NCI-H345 (cell line): ENCODE data around the gene TNS3.
"Not testable (repeated sequence)": the region's sequence is repeated elsewhere in the genome, so short reads cannot be mapped to it uniquely, and the experiment has no call there.

Experiments
- DNase-seq: peaks from one replicate; lab custom pipeline; 2025; lab: John Stamatoyannopoulos, UW

Gene TNS3

GRCh38 chr7:47471358-47471703, 110.6 kb downstream of the TNS3 start:
- no peak for DNase-seq

- peak; percentile 95 for DNase-seq
Observed at GRCh38 chr7:47470567-47471357, 111.1 kb downstream of the TNS3 start.

- DNase-seq: not testable (repeated sequence)
Observed at GRCh38 chr7:47469846-47470245, 112.1 kb downstream of the TNS3 start.

GRCh38 chr7:47466832-47467231, 115.1 kb downstream of the TNS3 start:
- DNase-seq: no peak

- DNase-seq: no peak
Observed at GRCh38 chr7:47465191-47465590, 116.7 kb downstream of the TNS3 start.

GRCh38 chr7:47464266-47464665, 117.6 kb downstream of the TNS3 start:
- no peak for DNase-seq

- no peak for DNase-seq
Observed at GRCh38 chr7:47461746-47462145, 120.2 kb downstream of the TNS3 start.

- peak; percentile 17 for DNase-seq
Observed at GRCh38 chr7:47461161-47461560, 120.8 kb downstream of the TNS3 start.

- peak; percentile 92 for DNase-seq
Observed at GRCh38 chr7:47460251-47460989, 121.5 kb downstream of the TNS3 start.

- no peak for DNase-seq
Observed at GRCh38 chr7:47458486-47458885, 123.4 kb downstream of the TNS3 start.

GRCh38 chr7:47458057-47458456, 123.9 kb downstream of the TNS3 start:
- no peak for DNase-seq

- DNase-seq: no peak
Observed at GRCh38 chr7:47456210-47456955, 125.5 kb downstream of the TNS3 start.

- DNase-seq: no peak
Observed at GRCh38 chr7:47455872-47456185, 126.1 kb downstream of the TNS3 start.

- no peak for DNase-seq
Observed at GRCh38 chr7:47454974-47455871, 126.7 kb downstream of the TNS3 start.

- no peak for DNase-seq
Observed at GRCh38 chr7:47454069-47454973, 127.6 kb downstream of the TNS3 start.

- peak; percentile 38 for DNase-seq
Observed at GRCh38 chr7:47453093-47454061, 128.5 kb downstream of the TNS3 start.

GRCh38 chr7:47452715-47453092, 129.2 kb downstream of the TNS3 start:
- no peak for DNase-seq

GRCh38 chr7:47452295-47452694, 129.6 kb downstream of the TNS3 start:
- no peak for DNase-seq

GRCh38 chr7:47451851-47452205, 130.1 kb downstream of the TNS3 start:
- no peak for DNase-seq
